ENCODE measurements around the gene NFKBIE. TPM values are rescaled to one million over a fixed set of nuclear protein-coding genes. Genes with fewer than 3 reads are reported as not detected.

The NFKBIE gene
- total and polyA plus RNA-seq, 2 of the 13 experiments (the other 11 are each of a cell fraction or from before 2014, with no cell fraction given), result 6.7 to 14.5 TPM

- TF ChIP-seq, protein P1, sequence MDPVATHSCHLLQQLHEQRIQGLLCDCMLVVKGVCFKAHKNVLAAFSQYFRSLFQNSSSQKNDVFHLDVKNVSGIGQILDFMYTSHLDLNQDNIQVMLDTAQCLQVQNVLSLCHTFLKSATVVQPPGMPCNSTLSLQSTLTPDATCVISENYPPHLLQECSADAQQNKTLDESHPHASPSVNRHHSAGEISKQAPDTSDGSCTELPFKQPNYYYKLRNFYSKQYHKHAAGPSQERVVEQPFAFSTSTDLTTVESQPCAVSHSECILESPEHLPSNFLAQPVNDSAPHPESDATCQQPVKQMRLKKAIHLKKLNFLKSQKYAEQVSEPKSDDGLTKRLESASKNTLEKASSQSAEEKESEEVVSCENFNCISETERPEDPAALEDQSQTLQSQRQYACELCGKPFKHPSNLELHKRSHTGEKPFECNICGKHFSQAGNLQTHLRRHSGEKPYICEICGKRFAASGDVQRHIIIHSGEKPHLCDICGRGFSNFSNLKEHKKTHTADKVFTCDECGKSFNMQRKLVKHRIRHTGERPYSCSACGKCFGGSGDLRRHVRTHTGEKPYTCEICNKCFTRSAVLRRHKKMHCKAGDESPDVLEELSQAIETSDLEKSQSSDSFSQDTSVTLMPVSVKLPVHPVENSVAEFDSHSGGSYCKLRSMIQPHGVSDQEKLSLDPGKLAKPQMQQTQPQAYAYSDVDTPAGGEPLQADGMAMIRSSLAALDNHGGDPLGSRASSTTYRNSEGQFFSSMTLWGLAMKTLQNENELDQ (CRISPR knock-in tag; IDR thresholded peaks at IDR 0.05; ENCODE audit: borderline replicate concordance), result no peak
- TF ChIP-seq, protein P2, sequence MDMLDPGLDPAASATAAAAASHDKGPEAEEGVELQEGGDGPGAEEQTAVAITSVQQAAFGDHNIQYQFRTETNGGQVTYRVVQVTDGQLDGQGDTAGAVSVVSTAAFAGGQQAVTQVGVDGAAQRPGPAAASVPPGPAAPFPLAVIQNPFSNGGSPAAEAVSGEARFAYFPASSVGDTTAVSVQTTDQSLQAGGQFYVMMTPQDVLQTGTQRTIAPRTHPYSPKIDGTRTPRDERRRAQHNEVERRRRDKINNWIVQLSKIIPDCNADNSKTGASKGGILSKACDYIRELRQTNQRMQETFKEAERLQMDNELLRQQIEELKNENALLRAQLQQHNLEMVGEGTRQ (IDR thresholded peaks at IDR 0.05; ENCODE audit: low read depth, low read length), result no peak
- TF ChIP-seq, protein P2 (CRISPR knock-in tag; IDR thresholded peaks at IDR 0.05; ENCODE audit: borderline replicate concordance), result no peak
- TF ChIP-seq E2F5 (CRISPR knock-in tag; conservative IDR thresholded peaks at IDR 0.05) (no peak), ZNF33A (CRISPR knock-in tag; IDR thresholded peaks at IDR 0.05; ENCODE audit: borderline replicate concordance) (no peak), TOE1 (CRISPR knock-in tag; IDR thresholded peaks at IDR 0.05) (no peak), ZNF224 (CRISPR knock-in tag; IDR thresholded peaks at IDR 0.05) (no peak), PHF20 (CRISPR knock-in tag; IDR thresholded peaks at IDR 0.05) (peak; percentile 59; the same call in 1 of the 2 replicates), FOXK1 (CRISPR knock-in tag; IDR thresholded peaks at IDR 0.05; ENCODE audit: borderline replicate concordance, low read depth) (no peak), ZBTB3 (CRISPR knock-in tag; IDR thresholded peaks at IDR 0.05; ENCODE audit: borderline replicate concordance, low read depth) (no peak), ZNF333 (CRISPR knock-in tag; IDR thresholded peaks at IDR 0.05; ENCODE audit: borderline replicate concordance) (no peak), FOXA1 (IDR thresholded peaks at IDR 0.05) (0 out of 2 replicates have a peak, but pooled peaks have one; percentile 57), FOXA1 (CRISPR knock-in tag; IDR thresholded peaks at IDR 0.05) (peak; percentile 96), SIN3B (IDR thresholded peaks at IDR 0.05; ENCODE audit: low read length) (no peak), ZNF792 (CRISPR knock-in tag; IDR thresholded peaks at IDR 0.05) (peak; percentile 31; the same call in 1 of the 2 replicates), UBTF (CRISPR knock-in tag; IDR thresholded peaks at IDR 0.05) (no peak; the same call in 1 of the 2 replicates), ZFP82 (CRISPR knock-in tag; IDR thresholded peaks at IDR 0.05; ENCODE audit: borderline replicate concordance) (no peak), ZNF747 (CRISPR knock-in tag; IDR thresholded peaks at IDR 0.05; ENCODE audit: borderline replicate concordance) (no peak), PHF5A (CRISPR knock-in tag; IDR thresholded peaks at IDR 0.05; ENCODE audit: low read depth, unreplicated experiment) (no peak), ZNF672 (CRISPR knock-in tag; IDR thresholded peaks at IDR 0.05) (no peak), POLR2AphosphoS2 (IDR thresholded peaks at IDR 0.05; ENCODE audit: low read depth, low read length) (peak; percentile 48; the same call in 1 of the 2 replicates), ELF3 (CRISPR knock-in tag; IDR thresholded peaks at IDR 0.05) (peak; percentile 24; the same call in 1 of the 2 replicates), PAF1 (CRISPR knock-in tag; IDR thresholded peaks at IDR 0.05) (no peak; the same call in 1 of the 2 replicates)
Observed at GRCh38 chr6:44237021-44237812, 28.1 kb downstream of the NFKBIE start (continued).

Data from HepG2 (cell line).